ENCODE results near the gene RPN1. TPM values are rescaled to one million over a fixed set of nuclear protein-coding genes. Genes with fewer than 3 reads are reported as not detected.
"Not testable (repeated sequence)": the region's sequence is repeated elsewhere in the genome, so short reads cannot be mapped to it uniquely, and the experiment has no call there.

Gene RPN1
- total and polyA plus RNA-seq, 4 donors = 64.5 to 133 (median 105) TPM

GRCh38 chr3:128663151-128663550 lies 12.5 kb upstream of the RPN1 start:
- ATAC-seq (ENCODE audit: low FRiP score) (no peak), DNase-seq (no peak)
- 48 to 67% methylated on average over 4 of the region's 4 CpGs for WGBS, 2 donors

GRCh38 chr3:128655531-128655930 lies 4.9 kb upstream of the RPN1 start:
- H3K4me3 ChIP-seq (ENCODE audit: low read length in 2 of 2) = no peak overlapping the region
- no peak overlapping the region for H3K27ac ChIP-seq (ENCODE audit: low read depth in 1 of 2, low read length in 2 of 2)
- H3K4me1 ChIP-seq (ENCODE audit: control insufficient read depth in 1 of 2, insufficient read depth in 2 of 2, low read length in 2 of 2) = no peaks in the 10 kb centered on the region
- DNase-seq = no peak
- H3K9me3 ChIP-seq (ENCODE audit: control insufficient read depth, low read length) = no peaks in the 10 kb centered on the region
- ATAC-seq (ENCODE audit: low FRiP score) = no peak
- intact Hi-C loops (cut with DNase I) = no loop called here
- 71 to 84% methylated on average over 3 of the region's 3 CpGs for WGBS, 2 donors
- no peaks in the 10 kb centered on the region for H3K36me3 ChIP-seq (ENCODE audit: control insufficient read depth in 1 of 2, insufficient read depth in 2 of 2, low read length in 1 of 2)
- no peaks in the 10 kb centered on the region for H3K27me3 ChIP-seq (ENCODE audit: control insufficient read depth in 1 of 2, insufficient read depth in 2 of 2, low read length in 1 of 2)

More at GRCh38 chr3:128663151-128663550, 12.5 kb upstream of the RPN1 start:
- Histone ChIP-seq H3K4me1 (ENCODE audit: control insufficient read depth in 1 of 2, insufficient read depth in 2 of 2, low read length in 2 of 2) (no peaks in the 10 kb centered on the region), H3K36me3 (ENCODE audit: control insufficient read depth in 1 of 2, insufficient read depth in 2 of 2, low read length in 1 of 2) (no peaks in the 10 kb centered on the region), H3K27ac (ENCODE audit: low read depth in 1 of 2, low read length in 2 of 2) (no peak overlapping the region), H3K9me3 (ENCODE audit: control insufficient read depth, low read length) (no peaks in the 10 kb centered on the region), H3K27me3 (ENCODE audit: control insufficient read depth in 1 of 2, insufficient read depth in 2 of 2, low read length in 1 of 2) (no peaks in the 10 kb centered on the region), H3K4me3 (ENCODE audit: low read length in 2 of 2) (no peak overlapping the region)
- intact Hi-C loops (cut with DNase I) = no loop called here

GRCh38 chr3:128653993-128654805 lies 3.6 kb upstream of the RPN1 start:
- peak overlapping the region in 1 of 2 donors; percentile 10 for H3K4me3 ChIP-seq (ENCODE audit: low read length in 2 of 2)
- H3K36me3 ChIP-seq (ENCODE audit: control insufficient read depth in 1 of 2, insufficient read depth in 2 of 2, low read length in 1 of 2); ATAC-seq (ENCODE audit: low FRiP score); DNase-seq; H3K4me1 ChIP-seq (ENCODE audit: control insufficient read depth in 1 of 2, insufficient read depth in 2 of 2, low read length in 2 of 2); H3K27ac ChIP-seq (ENCODE audit: low read depth in 1 of 2, low read length in 2 of 2); H3K27me3 ChIP-seq (ENCODE audit: control insufficient read depth in 1 of 2, insufficient read depth in 2 of 2, low read length in 1 of 2); H3K9me3 ChIP-seq (ENCODE audit: control insufficient read depth, low read length): not testable (repeated sequence)
- WGBS, 2 donors = 50 to 58% methylated on average over 24 of the region's 24 CpGs
- intact Hi-C loops (cut with DNase I) = loop anchor here in 1 of 2 donors (5.0 kb wide), 1 partner anchor 37 kb away; no protein-coding TSS in a partner anchor

GRCh38 chr3:128653383-128653992 lies 2.9 kb upstream of the RPN1 start:
- intact Hi-C loops (cut with DNase I) = loop anchor here in 1 of 2 donors (5.0 kb wide), 1 partner anchor 36 kb away; no protein-coding TSS in a partner anchor
- H3K4me3 ChIP-seq (ENCODE audit: low read length in 2 of 2) = not testable (repeated sequence)

GRCh38 chr3:128648940-128649663 lies 1.5 kb downstream of the RPN1 start:
- H3K27ac ChIP-seq (ENCODE audit: low read depth in 1 of 2, low read length in 2 of 2) = no peak overlapping the region
- ATAC-seq (ENCODE audit: low FRiP score) (no peak), DNase-seq (no peak)
- H3K27me3 ChIP-seq (ENCODE audit: control insufficient read depth in 1 of 2, insufficient read depth in 2 of 2, low read length in 1 of 2) = no peaks in the 10 kb centered on the region
- intact Hi-C loops (cut with DNase I) = no loop called here
- H3K9me3 ChIP-seq (ENCODE audit: control insufficient read depth, low read length) = no peaks in the 10 kb centered on the region
- peaks cover 0 to 2% of the 10 kb centered on the region in 2 donors for H3K4me1 ChIP-seq (ENCODE audit: control insufficient read depth in 1 of 2, insufficient read depth in 2 of 2, low read length in 2 of 2)
- no peaks in the 10 kb centered on the region for H3K36me3 ChIP-seq (ENCODE audit: control insufficient read depth in 1 of 2, insufficient read depth in 2 of 2, low read length in 1 of 2)
- WGBS, 2 donors = 25 to 26% methylated on average over 8 of the region's 8 CpGs
- H3K4me3 ChIP-seq (ENCODE audit: low read length in 2 of 2) = peak overlapping the region; percentile 68 to 93

More at GRCh38 chr3:128653383-128653992, 2.9 kb upstream of the RPN1 start:
- H3K9me3 ChIP-seq (ENCODE audit: control insufficient read depth, low read length); H3K36me3 ChIP-seq (ENCODE audit: control insufficient read depth in 1 of 2, insufficient read depth in 2 of 2, low read length in 1 of 2); H3K27me3 ChIP-seq (ENCODE audit: control insufficient read depth in 1 of 2, insufficient read depth in 2 of 2, low read length in 1 of 2); H3K4me1 ChIP-seq (ENCODE audit: control insufficient read depth in 1 of 2, insufficient read depth in 2 of 2, low read length in 2 of 2); ATAC-seq (ENCODE audit: low FRiP score); H3K27ac ChIP-seq (ENCODE audit: low read depth in 1 of 2, low read length in 2 of 2): not testable (repeated sequence)
- peak in 1 of 2 donors; percentile 68 for DNase-seq
- WGBS, 2 donors = 52 to 59% methylated on average over 39 to 43 of the region's 43 CpGs

- peaks cover 0 to 2% of the 10 kb centered on the region in 2 donors for H3K4me1 ChIP-seq (ENCODE audit: control insufficient read depth in 1 of 2, insufficient read depth in 2 of 2, low read length in 2 of 2)
- H3K36me3 ChIP-seq (ENCODE audit: control insufficient read depth in 1 of 2, insufficient read depth in 2 of 2, low read length in 1 of 2) = no peaks in the 10 kb centered on the region
- WGBS, 2 donors = 51 to 54% methylated on average over 4 of the region's 4 CpGs
- H3K4me3 ChIP-seq (ENCODE audit: low read length in 2 of 2) = no peak overlapping the region
- H3K27me3 ChIP-seq (ENCODE audit: control insufficient read depth in 1 of 2, insufficient read depth in 2 of 2, low read length in 1 of 2) = no peaks in the 10 kb centered on the region
- ATAC-seq (ENCODE audit: low FRiP score) = no peak
- no peak for DNase-seq
- no peak overlapping the region for H3K27ac ChIP-seq (ENCODE audit: low read depth in 1 of 2, low read length in 2 of 2)
- intact Hi-C loops (cut with DNase I) = no loop called here
- no peaks in the 10 kb centered on the region for H3K9me3 ChIP-seq (ENCODE audit: control insufficient read depth, low read length)
Observed at GRCh38 chr3:128648402-128648801, 2.2 kb downstream of the RPN1 start.

- Histone ChIP-seq H3K36me3 (ENCODE audit: control insufficient read depth in 1 of 2, insufficient read depth in 2 of 2, low read length in 1 of 2) (no peaks in the 10 kb centered on the region), H3K27me3 (ENCODE audit: control insufficient read depth in 1 of 2, insufficient read depth in 2 of 2, low read length in 1 of 2) (no peaks in the 10 kb centered on the region), H3K27ac (ENCODE audit: low read depth in 1 of 2, low read length in 2 of 2) (no peak overlapping the region), H3K4me1 (ENCODE audit: control insufficient read depth in 1 of 2, insufficient read depth in 2 of 2, low read length in 2 of 2) (peaks cover 0 to 2% of the 10 kb centered on the region in 2 donors), H3K9me3 (ENCODE audit: control insufficient read depth, low read length) (no peaks in the 10 kb centered on the region), H3K4me3 (ENCODE audit: low read length in 2 of 2) (no peak overlapping the region)
- no peak for DNase-seq
- WGBS, 2 donors = 85 to 91% methylated on average over 3 of the region's 3 CpGs
- intact Hi-C loops (cut with DNase I) = no loop called here
- no peak for ATAC-seq (ENCODE audit: low FRiP score)
Observed at GRCh38 chr3:128647307-128647706, 3.3 kb downstream of the RPN1 start.

- H3K36me3 ChIP-seq (ENCODE audit: control insufficient read depth in 1 of 2, insufficient read depth in 2 of 2, low read length in 1 of 2) = peaks cover 4 to 5% of the 10 kb centered on the region in 2 donors
- H3K27ac ChIP-seq (ENCODE audit: low read depth in 1 of 2, low read length in 2 of 2) = no peak overlapping the region
- H3K4me3 ChIP-seq (ENCODE audit: low read length in 2 of 2) = no peak overlapping the region
- 88 to 90% methylated on average over 5 of the region's 5 CpGs for WGBS, 2 donors
- H3K4me1 ChIP-seq (ENCODE audit: control insufficient read depth in 1 of 2, insufficient read depth in 2 of 2, low read length in 2 of 2) = no peaks in the 10 kb centered on the region
- DNase-seq (no peak), ATAC-seq (ENCODE audit: low FRiP score) (no peak)
- intact Hi-C loops (cut with DNase I) = no loop called here
- no peaks in the 10 kb centered on the region for H3K9me3 ChIP-seq (ENCODE audit: control insufficient read depth, low read length)
- H3K27me3 ChIP-seq (ENCODE audit: control insufficient read depth in 1 of 2, insufficient read depth in 2 of 2, low read length in 1 of 2) = no peaks in the 10 kb centered on the region
Observed at GRCh38 chr3:128634075-128634611, 16.5 kb downstream of the RPN1 start.
